Measurements from ENCODE around the gene MSL1.

DNA sequence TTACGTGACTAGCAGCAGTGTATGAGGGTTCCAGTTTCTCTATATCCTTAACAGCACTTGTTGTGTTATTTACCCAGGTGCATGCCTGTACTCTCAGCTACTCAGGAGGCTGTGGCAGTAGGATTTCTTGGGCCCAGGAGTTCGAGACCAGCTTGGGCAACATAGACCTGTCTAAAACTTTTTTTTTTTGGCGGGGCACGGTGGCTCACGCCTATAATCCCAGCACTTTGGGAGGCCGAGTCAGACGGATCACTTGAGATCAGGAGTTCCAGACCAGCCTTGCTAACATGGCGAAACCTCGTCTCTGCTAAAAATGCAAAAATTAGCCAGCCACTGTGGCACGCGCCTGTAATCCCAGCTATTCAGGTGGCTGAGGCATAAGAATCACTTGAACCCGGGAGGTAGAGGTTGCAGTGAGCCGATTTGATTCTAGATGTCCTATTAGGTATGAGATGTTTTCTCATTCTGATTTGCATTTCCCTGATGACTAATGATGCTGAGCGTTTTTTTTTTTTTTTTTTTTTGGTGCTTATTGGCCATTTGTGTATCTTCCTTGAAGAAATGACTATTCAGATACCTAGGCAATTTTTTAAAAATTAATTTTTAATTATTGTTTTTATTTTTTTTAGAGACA lies 31.9 kb downstream of the MSL1 start:
- TF ChIP-seq, protein P1, sequence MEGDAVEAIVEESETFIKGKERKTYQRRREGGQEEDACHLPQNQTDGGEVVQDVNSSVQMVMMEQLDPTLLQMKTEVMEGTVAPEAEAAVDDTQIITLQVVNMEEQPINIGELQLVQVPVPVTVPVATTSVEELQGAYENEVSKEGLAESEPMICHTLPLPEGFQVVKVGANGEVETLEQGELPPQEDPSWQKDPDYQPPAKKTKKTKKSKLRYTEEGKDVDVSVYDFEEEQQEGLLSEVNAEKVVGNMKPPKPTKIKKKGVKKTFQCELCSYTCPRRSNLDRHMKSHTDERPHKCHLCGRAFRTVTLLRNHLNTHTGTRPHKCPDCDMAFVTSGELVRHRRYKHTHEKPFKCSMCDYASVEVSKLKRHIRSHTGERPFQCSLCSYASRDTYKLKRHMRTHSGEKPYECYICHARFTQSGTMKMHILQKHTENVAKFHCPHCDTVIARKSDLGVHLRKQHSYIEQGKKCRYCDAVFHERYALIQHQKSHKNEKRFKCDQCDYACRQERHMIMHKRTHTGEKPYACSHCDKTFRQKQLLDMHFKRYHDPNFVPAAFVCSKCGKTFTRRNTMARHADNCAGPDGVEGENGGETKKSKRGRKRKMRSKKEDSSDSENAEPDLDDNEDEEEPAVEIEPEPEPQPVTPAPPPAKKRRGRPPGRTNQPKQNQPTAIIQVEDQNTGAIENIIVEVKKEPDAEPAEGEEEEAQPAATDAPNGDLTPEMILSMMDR (conservative IDR thresholded peaks at IDR 0.05): no peak
- no peak for TF ChIP-seq ZFX (IDR thresholded peaks at IDR 0.05)
